Activated CD8-positive, alpha-beta memory T cell treated with anti-CD3 and anti-CD28 coated beads, Interleukin-2, amount 50 U/mL, for 24 hours (primary cell): ENCODE data around the gene ALLC.
"Not testable (repeated sequence)": the region's sequence is repeated elsewhere in the genome, so short reads cannot be mapped to it uniquely, and the experiment has no call there.

ENCODE experiments used
- DNase-seq: peaks from one replicate; pipeline ENCODE4 v3.0.0-alpha.2; 2020; ENCODE audit errors: extremely low read depth

The ALLC gene

DNA sequence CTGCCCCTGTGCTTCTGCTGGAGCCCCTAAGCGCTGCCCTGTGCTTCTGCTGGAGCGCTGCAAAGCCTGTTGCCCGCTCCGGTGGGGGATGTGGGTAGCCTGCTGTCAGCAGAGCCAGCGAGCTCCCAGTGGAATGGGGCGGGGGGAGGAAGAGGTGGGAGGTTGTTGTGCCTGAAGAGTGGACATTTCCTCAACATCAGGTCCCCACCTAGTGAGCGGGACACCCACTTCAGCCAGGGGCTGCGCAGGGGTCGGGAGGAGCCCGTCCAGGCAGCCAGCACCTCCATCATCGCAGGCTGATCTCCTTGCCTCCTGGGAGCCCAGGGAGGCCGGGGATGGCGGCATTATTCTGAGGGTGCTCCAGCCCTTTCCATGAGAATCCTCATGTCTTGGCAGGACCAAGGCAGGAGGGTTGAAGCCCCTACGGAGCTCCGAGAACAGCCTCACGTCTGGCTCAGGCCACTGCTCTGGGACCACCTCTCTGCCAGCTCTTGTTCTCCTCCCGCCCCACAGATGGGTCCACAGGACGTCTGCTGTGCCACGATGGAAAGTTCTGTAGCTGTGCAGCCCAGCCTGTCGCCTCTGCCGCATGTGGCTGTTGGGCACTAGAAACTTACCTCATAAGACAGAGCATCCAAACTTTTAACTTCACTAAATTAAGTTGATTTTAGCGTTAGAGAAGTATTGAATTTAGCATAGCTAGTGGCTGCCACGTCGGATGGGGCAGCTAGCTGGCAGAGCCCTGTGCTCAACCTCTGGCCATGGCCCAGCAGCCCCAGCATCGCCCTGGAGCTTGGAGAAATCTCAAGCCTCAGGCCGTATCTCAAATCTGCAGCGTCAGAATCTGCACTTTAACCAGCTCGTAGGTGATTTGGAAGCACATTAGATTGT, 1.9 kb upstream of the ALLC start:
- no peak for DNase-seq

DNA sequence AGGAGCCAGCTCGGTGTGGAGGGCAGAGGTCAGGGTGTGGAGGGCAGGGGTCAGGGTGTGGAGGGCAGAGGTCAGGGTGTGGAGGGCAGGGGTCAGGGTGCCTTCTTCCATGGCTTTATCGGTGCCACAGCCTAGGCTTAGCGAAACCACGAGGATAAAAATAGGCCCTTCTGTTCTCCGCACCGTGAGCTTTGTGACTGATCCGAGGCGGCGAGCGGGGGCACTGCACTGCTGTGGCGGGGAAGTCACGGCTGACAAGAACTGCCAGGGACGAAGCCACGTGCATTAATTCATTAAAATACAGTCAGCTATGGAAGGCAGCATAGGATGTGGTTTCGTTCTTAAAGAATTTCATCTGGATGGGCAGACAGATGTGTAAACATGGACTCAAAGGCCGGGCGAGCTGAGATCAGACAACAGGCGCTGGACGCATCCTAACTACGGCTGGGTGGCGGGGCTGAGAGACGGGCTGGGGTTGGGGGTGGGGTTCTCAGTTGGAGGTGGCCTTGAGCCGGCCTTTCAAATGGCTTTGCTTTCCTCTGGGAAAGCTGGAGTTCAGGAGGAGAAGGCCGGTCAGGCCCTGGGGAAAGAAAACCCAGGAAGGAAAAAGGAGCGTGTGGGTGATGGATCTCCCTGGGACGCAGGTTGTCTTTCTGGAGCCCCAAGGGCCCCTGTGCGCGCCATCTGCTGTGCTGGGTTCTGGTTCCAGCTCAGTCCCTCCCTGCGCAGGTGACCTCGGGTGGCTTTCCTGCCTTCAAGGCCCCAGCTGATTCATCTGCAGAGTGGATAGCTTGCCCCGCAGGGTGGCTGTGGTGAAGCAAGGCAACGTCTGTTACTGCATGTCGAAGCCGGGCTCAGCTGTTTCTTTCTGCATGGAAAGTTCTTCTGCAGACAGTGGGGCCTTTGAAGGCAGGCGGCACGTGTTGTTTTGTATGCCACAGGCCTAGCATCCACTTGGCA, 958 bp upstream of the ALLC start:
- DNase-seq, result no peak

DNA sequence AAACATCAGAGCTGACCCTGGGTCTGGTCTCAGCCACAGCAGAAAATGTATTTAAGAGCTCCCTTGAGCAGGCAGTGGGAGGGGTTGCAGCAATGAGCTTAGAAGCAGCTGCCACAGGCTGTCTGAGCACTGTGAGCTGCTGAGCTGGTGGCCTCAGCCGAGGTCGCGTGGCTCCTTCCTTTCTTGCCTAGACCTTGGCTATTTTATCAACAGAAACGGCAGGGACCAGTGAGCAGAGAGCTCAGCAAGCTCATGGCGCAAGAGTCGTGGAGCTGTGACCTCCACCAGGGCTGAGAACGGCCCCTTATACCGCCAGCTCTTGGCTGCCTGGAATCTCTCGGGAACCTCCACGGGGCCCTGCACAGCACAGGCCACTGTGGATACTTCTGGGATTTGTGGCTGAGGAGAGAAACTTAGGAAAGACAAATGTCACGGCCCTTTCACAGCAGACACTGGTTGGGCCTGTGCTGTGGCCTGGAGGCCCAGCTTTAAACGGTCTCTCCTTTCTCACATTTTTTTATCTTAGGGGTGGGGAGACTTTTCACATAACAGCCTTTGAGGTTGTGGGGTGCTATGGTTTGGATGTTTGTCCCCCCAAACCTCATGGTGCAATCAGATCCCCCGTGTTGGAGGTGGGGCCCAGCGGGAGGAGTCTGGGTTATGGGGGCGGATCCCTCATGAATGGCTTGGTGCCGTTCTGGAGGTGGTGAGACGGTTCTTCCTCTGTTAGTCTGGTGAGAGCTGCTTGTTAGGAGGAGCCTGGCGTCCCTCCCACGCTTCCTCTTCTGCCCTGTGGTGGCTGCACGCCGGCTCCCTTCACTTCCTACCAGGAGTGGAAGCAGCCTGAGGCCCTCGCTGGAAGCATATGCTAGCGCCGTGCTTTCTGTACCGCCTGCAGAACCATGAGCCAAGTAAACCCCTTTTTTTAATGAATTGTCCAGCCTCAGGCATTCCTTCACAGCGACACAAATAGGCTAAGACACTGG, 1.7 kb downstream of the ALLC start:
- DNase-seq, result no peak

DNA sequence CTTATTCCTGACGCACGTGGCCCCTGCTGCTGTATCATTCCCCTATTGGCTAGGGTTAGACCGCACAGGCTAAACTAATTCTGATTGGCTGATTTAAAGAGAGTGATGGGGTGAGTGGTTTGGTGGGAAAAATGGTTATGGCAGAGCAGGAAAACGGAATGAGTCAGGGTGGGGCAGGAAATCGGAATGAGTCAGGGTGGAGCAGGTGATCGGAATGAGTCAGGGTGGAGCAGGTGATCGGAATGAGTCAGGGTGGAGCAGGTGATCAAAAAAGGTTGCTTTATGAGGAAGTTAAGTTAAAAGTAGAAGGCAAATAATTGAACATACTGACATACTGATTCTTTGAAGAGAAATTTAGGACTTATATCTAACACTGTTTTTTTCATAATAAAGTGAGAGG, 2.6 kb downstream of the ALLC start:
- not testable (repeated sequence) for DNase-seq

DNA sequence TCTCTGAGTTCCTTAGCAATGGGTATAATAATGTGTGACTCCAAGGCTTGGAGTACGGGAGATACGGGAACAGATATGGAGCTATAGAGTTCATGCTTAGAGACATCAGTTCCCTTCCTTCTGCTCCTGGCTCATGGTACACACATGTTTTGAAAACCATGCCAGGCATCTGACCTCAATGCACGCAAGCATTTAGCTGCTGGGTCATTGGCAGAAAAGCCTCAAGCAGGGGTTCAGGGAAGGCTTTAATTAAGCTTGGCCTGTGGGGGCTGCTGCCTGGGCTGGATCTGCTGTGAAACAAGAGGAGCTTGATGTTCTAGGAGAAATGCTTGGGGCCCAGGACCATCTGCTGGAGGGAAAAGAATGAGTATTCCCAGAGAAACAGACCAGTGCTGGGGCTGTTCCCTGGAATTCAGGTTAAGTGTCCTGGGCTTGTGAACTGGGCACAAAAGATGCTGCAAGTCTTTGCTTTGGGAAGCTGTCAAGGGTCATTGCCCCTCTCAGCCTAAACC, 3.2 kb downstream of the ALLC start:
- DNase-seq, result no peak

DNA sequence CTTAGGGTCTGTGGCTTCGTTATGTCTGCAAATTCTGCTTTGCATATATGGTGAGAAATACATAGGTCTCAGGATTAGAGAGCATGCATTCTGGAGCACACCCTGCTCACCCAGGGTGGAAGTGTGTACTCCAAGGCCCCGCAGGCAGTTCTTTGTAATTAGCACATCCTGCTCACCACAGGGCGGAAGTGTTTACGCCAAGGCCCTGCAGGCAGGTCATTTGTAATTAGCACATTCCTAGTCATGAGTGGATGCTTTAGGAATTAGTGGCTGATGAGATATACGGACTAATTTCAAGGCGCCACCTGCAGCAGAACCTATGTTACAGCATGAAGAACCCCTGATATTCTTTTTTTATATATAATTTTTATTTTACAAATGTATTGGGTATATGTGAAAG, 4.2 kb downstream of the ALLC start:
- DNase-seq, result no peak

DNA sequence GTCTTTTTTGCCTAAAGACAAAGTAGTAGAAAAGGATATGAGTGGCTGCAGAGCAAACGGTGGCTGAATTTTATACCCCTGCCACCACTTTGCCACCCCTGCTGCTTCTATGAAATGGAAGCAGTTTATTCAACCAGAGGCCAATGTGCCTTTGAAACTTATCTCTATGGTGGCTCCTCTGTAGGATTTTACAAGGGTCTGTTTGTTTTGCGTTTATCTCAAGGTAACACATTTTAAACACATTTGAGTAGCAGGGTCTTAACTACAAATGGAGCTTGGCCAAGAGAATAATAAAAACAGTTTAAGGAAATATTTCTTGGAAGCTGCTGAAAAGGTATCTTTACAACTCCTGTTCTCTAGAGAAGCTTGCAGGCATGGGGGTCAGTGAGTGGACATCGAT, 6.1 kb downstream of the ALLC start:
- no peak for DNase-seq

DNA sequence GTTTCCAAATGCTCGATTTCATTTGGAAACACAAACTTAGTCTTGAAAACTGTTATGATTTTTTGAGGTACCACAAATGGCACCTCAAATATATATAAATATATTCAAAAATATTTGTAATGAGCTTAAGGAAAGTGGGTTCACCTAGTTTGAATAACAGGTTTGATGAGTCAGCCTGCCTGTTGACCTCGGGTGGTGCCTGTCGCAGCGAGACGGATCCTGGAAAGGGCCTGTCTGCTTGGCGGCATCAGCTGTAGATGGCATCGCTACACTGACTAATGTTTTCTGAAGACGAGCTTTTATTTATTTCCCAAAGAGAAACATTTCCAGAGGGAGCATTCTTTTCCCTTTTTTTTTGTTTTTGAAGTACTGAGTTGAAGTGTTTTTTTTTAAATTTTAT, 6.9 kb downstream of the ALLC start:
- no peak for DNase-seq

DNA sequence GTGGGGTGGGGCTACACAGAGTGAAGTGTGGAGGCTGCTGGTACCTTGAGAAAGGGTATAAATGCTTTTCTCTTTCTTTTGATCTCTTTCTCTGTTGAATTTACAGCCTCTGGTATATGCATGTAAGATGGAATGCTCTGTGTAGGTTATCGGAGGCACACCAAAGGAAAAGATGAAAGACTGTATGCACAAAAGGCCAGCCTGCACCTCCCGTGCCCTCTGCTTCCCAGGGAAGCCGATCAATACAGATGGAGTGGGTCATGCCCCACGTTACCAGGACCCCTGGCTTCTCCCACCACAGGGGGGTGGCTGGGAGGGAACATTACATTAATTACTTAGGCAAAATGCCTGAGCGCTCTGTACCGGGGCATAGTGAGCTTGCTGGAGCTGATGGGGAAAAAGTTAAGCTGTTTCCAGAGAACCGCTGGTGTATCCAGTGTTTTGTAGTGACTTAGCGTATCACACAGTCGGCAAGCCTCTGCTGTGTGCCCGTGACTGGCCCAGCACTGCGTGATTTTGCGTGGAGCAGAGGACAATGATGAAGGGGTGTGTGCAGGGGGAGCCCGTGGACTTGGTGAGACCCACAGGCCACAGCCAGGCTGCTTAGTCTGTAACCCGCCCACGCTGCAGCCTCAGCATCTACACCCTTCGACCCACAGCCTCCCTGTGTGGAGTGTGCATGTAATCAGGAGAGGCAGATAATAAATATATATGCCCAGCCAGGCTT, 8.0 kb downstream of the ALLC start:
- DNase-seq, result no peak

DNA sequence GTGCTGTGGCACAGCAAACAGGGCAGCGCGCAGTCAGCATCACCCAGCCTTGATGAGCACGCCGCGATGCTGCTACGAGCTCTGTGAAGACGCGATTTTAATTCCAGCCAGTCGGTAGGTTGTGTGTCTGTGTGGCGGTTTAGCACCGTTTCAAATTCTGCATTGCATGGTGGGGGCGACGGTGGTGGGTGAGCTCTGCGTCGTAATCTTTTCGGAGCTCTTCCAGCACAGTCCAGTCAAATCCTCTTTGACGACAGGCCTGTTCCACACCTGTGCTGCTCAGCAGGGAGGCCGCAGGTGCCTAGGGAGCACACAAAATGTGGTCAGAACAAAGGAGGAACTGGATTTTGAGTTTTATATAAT, 8.6 kb downstream of the ALLC start:
- DNase-seq, result no peak

DNA sequence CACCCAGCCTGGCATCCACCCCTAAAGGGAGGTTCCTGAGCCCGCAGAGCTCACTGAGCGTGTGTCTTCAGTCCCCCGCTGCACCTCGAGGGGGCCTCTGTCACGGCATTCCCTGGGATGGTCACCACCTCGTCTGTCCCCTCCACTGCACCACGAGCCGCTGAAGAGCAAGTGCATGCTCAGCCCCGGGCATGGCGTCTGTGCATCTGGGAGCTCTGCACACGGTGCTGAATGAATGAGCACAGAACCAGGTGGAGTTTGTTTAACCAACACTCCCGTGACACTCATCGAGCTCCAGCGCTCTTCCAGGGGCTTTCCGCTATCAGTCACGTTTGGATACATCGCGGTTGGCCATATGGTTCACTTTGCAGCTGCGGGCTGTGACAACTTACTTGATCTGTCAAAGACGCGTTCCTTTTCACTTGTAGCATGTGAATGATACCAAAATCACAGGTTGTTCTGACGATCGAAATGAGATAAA, 9.2 kb downstream of the ALLC start:
- no peak for DNase-seq

DNA sequence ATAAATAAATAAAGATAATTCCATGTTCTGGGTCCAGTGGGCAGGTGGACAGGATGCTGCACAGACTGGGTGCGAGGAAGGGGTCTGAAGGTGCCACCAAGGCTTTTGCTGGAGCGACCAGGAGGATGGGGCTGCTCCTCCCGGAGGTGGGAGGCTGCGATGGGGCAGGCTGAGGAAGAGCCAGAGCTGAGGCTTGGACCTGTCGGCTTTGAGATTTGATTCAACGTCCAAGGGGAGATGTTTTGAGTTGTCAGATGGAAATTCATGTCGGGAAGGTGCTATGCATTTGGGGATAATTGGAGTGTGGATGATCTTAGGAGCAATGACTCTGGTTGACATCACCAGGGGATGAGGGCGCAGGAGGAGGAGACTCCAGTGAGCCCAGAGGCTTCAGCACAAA, 11.7 kb downstream of the ALLC start:
- DNase-seq, result no peak

DNA sequence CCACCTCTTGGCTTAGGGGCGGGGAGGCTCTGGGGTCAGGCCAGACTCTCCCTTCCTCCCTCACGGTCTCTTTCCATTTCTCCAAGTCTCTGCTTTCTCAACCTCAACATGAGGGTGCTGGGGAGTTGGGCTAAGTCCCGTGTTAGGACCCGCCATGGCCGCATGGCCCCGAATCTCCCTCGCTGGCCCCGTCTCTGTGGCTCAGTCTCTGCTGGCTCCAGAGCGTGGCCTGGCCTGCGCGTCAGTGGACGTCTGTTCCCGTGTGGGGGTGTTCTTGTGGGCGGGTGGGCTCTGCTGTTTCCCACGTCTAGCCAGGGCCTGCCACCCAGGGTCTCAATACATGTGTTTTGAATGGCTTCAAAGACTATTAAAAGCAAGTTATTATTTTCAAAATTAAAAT, 12.4 kb downstream of the ALLC start:
- DNase-seq, result no peak

DNA sequence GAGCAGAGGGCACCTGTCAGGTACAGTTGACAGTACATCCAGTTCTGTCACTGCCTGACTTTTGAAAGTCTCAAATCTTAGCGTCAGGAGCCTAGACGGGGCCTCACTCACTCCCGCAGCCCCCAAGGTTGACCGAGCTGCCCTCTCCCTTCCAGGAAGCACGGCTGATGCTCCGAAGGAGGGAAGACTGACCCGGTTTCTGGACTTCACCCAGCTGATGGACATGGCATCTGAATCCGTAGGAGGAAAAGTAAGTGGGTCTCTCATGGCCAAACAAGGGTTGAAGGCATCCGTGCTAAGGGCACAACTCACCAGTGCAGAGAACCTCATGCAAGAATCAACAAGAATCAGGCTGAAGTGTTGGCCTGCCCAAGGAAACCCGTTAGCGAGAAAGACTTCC, 12.9 kb downstream of the ALLC start:
- DNase-seq, result no peak

DNA sequence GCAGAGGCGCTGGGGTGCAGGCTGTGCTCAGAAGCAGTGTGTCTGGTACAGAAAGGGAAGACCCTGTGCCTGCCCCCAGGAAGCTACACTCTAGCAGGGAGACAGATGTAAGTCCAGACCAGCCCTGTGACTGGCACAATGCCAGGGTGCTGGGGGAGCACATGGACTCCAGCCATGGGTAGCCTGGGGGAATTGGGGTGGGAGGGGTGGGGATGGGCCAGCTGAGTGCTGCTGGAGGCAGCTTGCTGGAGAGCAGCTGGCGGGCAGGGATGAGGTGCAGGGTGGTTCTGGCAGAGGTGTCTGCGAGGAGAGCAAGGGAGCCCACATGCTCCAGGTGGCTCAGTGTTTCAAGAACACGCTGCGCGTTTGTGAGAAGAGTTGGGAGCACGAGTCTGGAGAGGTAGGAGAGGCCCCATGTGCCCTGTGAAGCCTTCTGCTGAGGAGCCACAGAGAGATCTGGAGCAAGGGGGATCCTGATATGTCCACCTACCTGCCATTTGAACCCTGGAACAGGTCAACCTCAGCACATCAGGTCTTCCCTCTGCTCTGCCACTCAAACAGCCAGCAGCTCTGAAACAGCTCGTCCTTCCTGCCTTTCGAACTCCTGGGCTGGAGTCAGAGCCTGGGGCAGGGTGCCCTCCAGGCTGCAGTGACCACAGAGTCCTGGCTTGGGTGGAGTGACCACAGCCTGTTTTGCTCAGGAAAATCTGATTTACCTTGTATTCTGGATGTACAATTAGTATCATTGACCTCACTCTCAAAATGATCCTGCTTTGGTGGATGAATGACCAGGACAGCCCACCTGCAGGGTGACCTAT, 15.1 kb downstream of the ALLC start:
- DNase-seq, result no peak

DNA sequence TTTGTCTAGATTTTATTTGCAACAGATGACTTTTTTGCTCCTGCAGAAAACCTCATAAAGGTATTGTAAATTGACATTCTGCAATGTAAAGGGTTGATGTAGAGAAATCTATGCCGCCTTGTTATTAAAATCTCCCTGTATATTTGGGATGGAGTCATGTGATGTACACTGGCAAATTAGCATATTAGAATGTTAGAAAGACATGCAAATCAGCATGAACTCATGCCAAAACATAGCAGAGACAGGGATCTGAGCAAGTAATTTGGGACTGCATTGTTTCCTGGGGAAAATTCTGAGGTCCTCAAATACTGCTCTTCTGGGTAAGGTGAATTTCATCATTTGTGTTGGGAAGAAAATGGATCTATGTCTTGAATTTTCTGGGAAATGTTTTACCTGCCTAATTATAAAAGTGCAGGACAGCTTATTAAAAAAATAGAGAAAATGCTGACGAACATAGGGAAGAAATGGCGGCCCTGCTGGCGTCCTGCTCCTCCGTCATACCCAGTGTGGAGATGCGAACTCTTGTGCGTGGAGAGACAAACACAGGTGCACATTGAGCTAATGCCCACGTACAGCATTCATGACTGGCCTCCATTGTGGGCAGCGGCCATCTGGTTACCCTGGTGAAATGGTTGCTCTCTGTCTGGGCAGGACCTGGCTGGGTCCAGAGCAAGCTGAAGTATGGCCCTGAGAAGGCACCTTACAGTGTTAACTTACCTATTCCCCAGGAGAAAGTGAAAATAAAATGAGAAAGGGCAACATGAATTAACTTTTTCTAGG, 16.3 kb downstream of the ALLC start:
- no peak for DNase-seq

DNA sequence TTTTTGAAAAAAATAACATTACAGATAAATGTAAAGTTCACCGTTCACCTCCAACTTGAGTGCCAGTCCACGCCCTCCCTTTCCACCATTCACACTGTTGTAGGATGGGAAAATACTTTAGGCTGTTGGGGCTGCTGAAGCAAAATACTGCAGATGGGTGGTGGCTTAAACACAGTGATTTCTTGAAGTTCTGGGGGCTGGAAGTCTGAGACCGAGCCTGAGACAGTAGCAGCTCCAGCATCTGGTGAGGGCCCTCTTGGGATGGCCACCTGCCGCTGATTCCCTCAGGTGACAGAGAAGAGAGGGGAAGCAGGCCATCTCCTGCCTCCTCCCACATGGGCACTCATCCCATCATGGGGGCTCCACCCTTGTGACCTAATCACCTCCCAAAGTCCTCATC, 17.7 kb downstream of the ALLC start:
- no peak for DNase-seq

DNA sequence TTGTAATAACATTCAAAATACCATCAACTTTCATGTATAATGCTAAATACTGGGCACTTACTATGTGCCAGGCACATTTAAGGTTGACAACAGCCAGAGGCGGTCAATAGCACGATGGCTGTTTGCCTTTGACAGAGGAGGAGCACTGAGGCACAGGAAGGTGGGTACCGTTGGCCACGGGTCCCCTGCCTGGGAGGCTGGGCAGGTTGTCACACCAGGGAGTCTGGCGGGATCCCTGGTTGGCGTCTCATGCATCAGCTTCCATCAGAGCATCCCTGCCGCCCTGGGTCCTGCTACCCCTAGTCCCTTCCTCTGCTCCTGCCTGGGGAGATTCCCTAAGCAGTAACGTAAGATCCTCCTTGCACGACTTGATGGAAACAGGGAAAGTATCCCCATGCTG, 19.4 kb downstream of the ALLC start:
- DNase-seq, result no peak

DNA sequence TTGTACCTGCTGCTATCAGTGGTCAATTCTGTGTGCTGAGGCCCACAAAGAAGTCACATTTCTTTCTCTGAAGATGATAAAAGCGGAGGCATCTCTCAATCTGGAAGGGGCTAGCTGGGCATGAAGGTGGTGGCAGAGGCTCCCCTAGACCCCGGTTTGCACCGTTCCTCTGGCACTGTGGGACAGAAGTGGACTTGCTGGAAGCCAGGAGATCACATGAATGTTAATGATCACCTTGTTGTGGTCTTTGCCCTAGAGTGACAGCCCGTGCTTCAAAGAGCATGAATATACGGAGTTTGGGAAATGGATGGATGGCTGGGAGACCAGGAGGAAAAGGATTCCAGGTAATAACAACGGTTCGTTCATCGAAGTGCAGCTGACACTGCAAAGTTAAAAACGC, 20.2 kb downstream of the ALLC start:
- DNase-seq, result no peak
